B cell (primary cell): Measurements from ENCODE around the gene ELL. TPM values are rescaled to one million over a fixed set of nuclear protein-coding genes. Genes with fewer than 3 reads are reported as not detected.

ENCODE experiments used
- ATAC-seq: fragments of 200-7000 bp; cut with Tn5 transposase; one replicate; pipeline ENCODE4 v1.10.0; 2021; ENCODE audit warnings: low read depth, mild to moderate bottlenecking, moderate number of reproducible peaks, moderate library complexity
- CTCF ChIA-PET: fragments of 350-600 bp; sonication (Branson Sonifier 250); formaldehyde crosslinking; loops from one replicate; lab custom pipeline; 2021; ENCODE audit warnings: antibody characterized with exemption, inconsistent platforms; lab: Charles Lee
- POLR2A ChIA-PET: fragments of 350-600 bp; sonication (Branson Sonifier 250); formaldehyde crosslinking; loops from one replicate; lab custom pipeline; 2021; ENCODE audit warnings: antibody characterized with exemption; lab: Charles Lee
- DNase-seq: peaks from one replicate; pipeline ENCODE4 v3.0.0; 2013
- H2AFZ ChIP-seq: 2 replicates; pipeline ENCODE4 v1.6.1; 2012; ENCODE audit warnings: mild to moderate bottlenecking, low read depth, low read length; ENCODE audit not compliant: insufficient read depth, poor library complexity, severe bottlenecking
- H3K27ac ChIP-seq, 2 donors: 1 replicate in 1 of 2; 2 replicates in 1 of 2; pipeline ENCODE4 v1.5.1; 2012 to 2013; ENCODE audit warnings: low read length in 2 of 2, mild to moderate bottlenecking in 2 of 2, moderate library complexity in 1 of 2
- H3K27me3 ChIP-seq, 4 experiments: fragments of 200-600 bp in 1 of 4; sonication (generic) in 1 of 4; replicated peaks in 1 of 4; 1 replicate in 2 of 4; 2 replicates in 2 of 4; pipeline versions ENCODE4 v1.6.1 to v1.7.0; 2013 to 2016; ENCODE audit warnings: low read length in 3 of 4, mild to moderate bottlenecking in 2 of 4, mixed read lengths in 1 of 4, moderate library complexity in 1 of 4; ENCODE audit not compliant: insufficient read depth in 4 of 4, control insufficient read depth in 3 of 4; ENCODE audit errors: control extremely low read depth in 1 of 4
- H3K36me3 ChIP-seq, 2 experiments: replicated peaks in 1 of 2; 1 replicate in 1 of 2; 2 replicates in 1 of 2; pipeline versions ENCODE4 v1.6.1 to v1.7.1; 2013; ENCODE audit warnings: low read length in 1 of 2; ENCODE audit not compliant: insufficient read depth in 2 of 2, control insufficient read depth in 1 of 2; ENCODE audit errors: control extremely low read depth in 1 of 2, extremely low read depth in 1 of 2
- H3K4me1 ChIP-seq, 2 donors: fragments of 200-600 bp in 1 of 2; sonication (generic) in 1 of 2; 1 replicate in 1 of 2; 2 replicates in 1 of 2; pipeline versions ENCODE4 v1.5.1 to v1.6.1; 2013 to 2017; ENCODE audit warnings: low read length in 2 of 2; ENCODE audit not compliant: control insufficient read depth in 2 of 2, insufficient read depth in 2 of 2
- H3K4me2 ChIP-seq: replicated peaks from 2 replicates; pipeline ENCODE3; 2012; ENCODE audit warnings: mild to moderate bottlenecking, low read depth, low read length; ENCODE audit not compliant: poor library complexity, severe bottlenecking
- H3K4me3 ChIP-seq, 5 experiments: fragments of 200-600 bp in 1 of 5; sonication (generic) in 1 of 5; 1 replicate in 3 of 5; 2 replicates in 2 of 5; pipeline versions ENCODE4 v1.5.1 to v1.7.0; 2011 to 2016; ENCODE audit warnings: low read length in 4 of 5, mild to moderate bottlenecking in 4 of 5, low read depth in 2 of 5, control low read depth in 1 of 5, moderate library complexity in 1 of 5; ENCODE audit not compliant: insufficient read depth in 1 of 5; ENCODE audit errors: control extremely low read depth in 1 of 5, extremely low read depth in 1 of 5
- H3K79me2 ChIP-seq: fragments of 200-600 bp; sonication (generic); one replicate; pipeline ENCODE4 v1.6.0; 2016; ENCODE audit warnings: low read length; ENCODE audit not compliant: control insufficient read depth, insufficient read depth
- H3K9ac ChIP-seq: fragments of 200-600 bp; sonication (generic); 2 replicates; pipeline ENCODE4 v1.6.1; 2017; ENCODE audit warnings: mild to moderate bottlenecking, low read length, moderate library complexity
- H3K9me3 ChIP-seq, 3 donors: one replicate each; pipeline versions ENCODE4 v1.6.1 to v1.7.1; 2013; ENCODE audit warnings: low read length in 2 of 3; ENCODE audit not compliant: control insufficient read depth in 2 of 3, insufficient read depth in 1 of 3; ENCODE audit errors: control extremely low read depth in 1 of 3
- H4K20me1 ChIP-seq: 2 replicates; pipeline ENCODE4 v1.6.0; 2012; ENCODE audit warnings: mild to moderate bottlenecking, low read length; ENCODE audit not compliant: insufficient read depth, control insufficient read depth, poor library complexity, severe bottlenecking
- H3K27ac Mint-ChIP-seq: one replicate; pipeline ENCODE4 v1.8.0; 2021; ENCODE audit warnings: mixed read lengths
- H3K27me3 Mint-ChIP-seq: one replicate; pipeline ENCODE4 v1.8.0; 2021; ENCODE audit warnings: mixed read lengths
- H3K4me1 Mint-ChIP-seq: one replicate; pipeline ENCODE4 v1.8.0; 2021; ENCODE audit warnings: mixed read lengths
- H3K4me3 Mint-ChIP-seq: one replicate; pipeline ENCODE4 v1.8.0; 2021; ENCODE audit warnings: mixed read lengths
- H3K9me3 Mint-ChIP-seq: one replicate; pipeline ENCODE4 v1.8.0; 2022; ENCODE audit warnings: mixed read lengths; ENCODE audit not compliant: insufficient read depth
- EZH2 ChIP-seq: IDR thresholded peaks from 2 replicates; pipeline ENCODE4 v1.6.1; 2012; ENCODE audit warnings: borderline replicate concordance, low read depth, mild to moderate bottlenecking, moderate library complexity, low read length; ENCODE audit not compliant: insufficient read depth, poor library complexity, severe bottlenecking
- WGBS: methylation state at CpG from one replicate; pipeline ENCODE4 v1.1.5; 2013; ENCODE audit warnings: missing lambda C conversion rate; ENCODE audit not compliant: insufficient coverage; 5-methylcytosine and 5-hydroxymethylcytosine counted together
- intact Hi-C: fragments of 100-400 bp; cut with micrococcal nuclease; formaldehyde crosslinking; loops from one replicate; pipeline ENCODE4 v1.10.0; 2022
- polyA plus RNA-seq: library from polyadenylated mRNA; depleted of rRNA; stranded (reverse); fragments of >200 nt; gene quantifications from 2 replicates; pipeline ENCODE4 v1.2.3, GENCODE V29; 2012
- total RNA-seq, 2 donors: library from RNA; stranded (reverse); fragments of 120-200 nt in 1 of 2; gene quantifications; 1 replicate in 1 of 2; 2 replicates in 1 of 2; pipeline versions ENCODE4 v1.2.3 to v1.2.4, GENCODE V29; 2013 to 2022
- TF ChIP-seq, protein P1 (sequence below): fragments of 200-600 bp; IDR thresholded peaks from one replicate; pipeline ENCODE4 v1.8.0; 2022; ENCODE audit warnings: antibody characterized with exemption, mild to moderate bottlenecking

The ELL gene
- total and polyA plus RNA-seq, 2 donors (not counting 1 experiment from before 2014, with no cell fraction given) = 21.2 to 31.4 TPM

DNA sequence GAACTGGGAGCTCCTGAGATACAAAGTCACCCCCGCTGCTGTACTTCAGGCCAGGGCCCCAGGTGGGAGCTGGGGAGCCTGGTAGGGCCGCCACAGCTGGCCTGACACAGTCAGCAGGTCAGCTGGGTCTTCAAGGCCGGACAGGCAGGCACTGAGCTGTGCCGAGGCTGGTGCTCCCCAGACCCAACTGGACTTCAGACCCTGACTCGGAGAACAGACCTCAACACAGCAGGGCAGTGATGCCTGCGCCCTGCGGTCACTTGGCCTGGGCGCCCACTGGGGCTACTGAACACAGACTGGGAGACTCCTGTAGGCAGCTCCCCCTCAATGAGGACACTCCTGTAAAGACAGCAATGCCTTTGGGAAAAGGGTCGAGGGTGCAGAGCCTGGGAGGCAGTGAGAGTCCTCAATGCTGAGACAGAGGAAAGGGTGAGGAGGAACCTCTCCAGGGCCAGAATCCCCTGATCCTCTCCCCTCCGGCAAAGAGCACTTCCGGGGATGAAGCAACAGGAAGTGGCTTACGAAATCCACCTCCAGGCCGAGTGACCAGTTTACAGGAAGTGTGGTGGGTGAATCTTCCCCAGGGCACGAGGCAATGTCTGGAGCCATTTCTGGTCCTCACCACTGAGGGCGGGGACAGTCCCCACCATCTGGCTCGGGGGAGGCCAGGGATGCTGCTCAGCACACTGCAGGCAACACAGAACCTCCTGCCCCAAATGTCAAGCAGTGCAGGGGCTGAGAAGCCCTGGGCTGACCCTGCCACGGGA is 43.1 kb downstream of the ELL start:
- ChIA-PET POLR2A (no interaction called here), CTCF (interaction anchor here (0.6 to 0.7 kb wide), 2 partner anchors 17 to 356 kb away, joined by 3 to 4 read pairs; no protein-coding TSS in a partner anchor)

DNA sequence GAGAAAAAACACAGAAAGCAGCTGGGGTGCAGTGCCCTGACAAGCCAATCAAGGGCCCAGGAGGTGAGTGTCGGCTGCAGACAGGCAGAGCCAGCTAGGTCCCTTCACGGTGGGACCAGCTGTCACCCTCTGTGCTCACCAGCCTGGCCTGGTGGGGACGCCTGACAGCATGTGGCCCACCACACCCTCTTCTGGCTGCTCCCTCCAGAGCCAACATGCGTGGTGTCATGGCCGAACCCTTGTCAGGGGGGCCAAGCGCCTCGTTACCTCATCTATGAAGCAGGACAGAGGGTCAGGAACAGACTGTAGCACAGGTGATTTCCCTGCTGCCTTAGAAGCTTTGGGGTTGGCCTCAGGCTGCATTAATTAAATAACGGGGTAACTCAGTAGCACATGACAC is 43.9 kb downstream of the ELL start:
- peak; percentile 15 for ATAC-seq
- Histone ChIP-seq H3K79me2 (peaks cover 96% of the 10 kb centered on the region), H3K27me3 (no peaks in the 10 kb centered on the region), H3K4me3 (no peak overlapping the region), H3K36me3 (peaks cover 0 to 3% of the 10 kb centered on the region in 2 experiments), H3K9ac (no peak overlapping the region), H2AFZ (no peak overlapping the region), H3K27ac (peak overlapping the region in 1 of 2 donors; percentile 65), H3K4me2 (no peak overlapping the region), H3K4me1 (peaks cover 18 to 24% of the 10 kb centered on the region in 2 donors), H4K20me1 (peaks cover 97% of the 10 kb centered on the region), H3K9me3 (no peaks in the 10 kb centered on the region)
- H3K4me1 Mint-ChIP-seq = peaks cover 54% of the 10 kb centered on the region
- POLR2A ChIA-PET = no interaction called here
- WGBS = 79% methylated on average over 7 of the region's 8 CpGs
- H3K27me3 Mint-ChIP-seq = no peaks in the 10 kb centered on the region
- no peaks in the 10 kb centered on the region for H3K9me3 Mint-ChIP-seq
- intact Hi-C loops = no loop called here
- H3K27ac Mint-ChIP-seq = peak overlapping the region; percentile 70
- DNase-seq = no peak
- H3K4me3 Mint-ChIP-seq = no peak overlapping the region
- CTCF ChIA-PET = interaction anchor here (0.6 kb wide), 1 partner anchor 16 kb away, joined by 3 read pairs; no protein-coding TSS in a partner anchor
- no peak for TF ChIP-seq EZH2
- TF ChIP-seq, protein P1, sequence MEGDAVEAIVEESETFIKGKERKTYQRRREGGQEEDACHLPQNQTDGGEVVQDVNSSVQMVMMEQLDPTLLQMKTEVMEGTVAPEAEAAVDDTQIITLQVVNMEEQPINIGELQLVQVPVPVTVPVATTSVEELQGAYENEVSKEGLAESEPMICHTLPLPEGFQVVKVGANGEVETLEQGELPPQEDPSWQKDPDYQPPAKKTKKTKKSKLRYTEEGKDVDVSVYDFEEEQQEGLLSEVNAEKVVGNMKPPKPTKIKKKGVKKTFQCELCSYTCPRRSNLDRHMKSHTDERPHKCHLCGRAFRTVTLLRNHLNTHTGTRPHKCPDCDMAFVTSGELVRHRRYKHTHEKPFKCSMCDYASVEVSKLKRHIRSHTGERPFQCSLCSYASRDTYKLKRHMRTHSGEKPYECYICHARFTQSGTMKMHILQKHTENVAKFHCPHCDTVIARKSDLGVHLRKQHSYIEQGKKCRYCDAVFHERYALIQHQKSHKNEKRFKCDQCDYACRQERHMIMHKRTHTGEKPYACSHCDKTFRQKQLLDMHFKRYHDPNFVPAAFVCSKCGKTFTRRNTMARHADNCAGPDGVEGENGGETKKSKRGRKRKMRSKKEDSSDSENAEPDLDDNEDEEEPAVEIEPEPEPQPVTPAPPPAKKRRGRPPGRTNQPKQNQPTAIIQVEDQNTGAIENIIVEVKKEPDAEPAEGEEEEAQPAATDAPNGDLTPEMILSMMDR = no peak

More for the DNA sequence above, 43.1 kb downstream of the ELL start:
- H3K4me3 ChIP-seq = no peak overlapping the region
- no peak overlapping the region for H2AFZ ChIP-seq
- Mint-ChIP-seq H3K4me1 (peaks cover 56% of the 10 kb centered on the region), H3K27me3 (no peaks in the 10 kb centered on the region), H3K27ac (peak overlapping the region; percentile 72), H3K9me3 (no peaks in the 10 kb centered on the region), H3K4me3 (peak overlapping the region; percentile 54)
- no peaks in the 10 kb centered on the region for H3K9me3 ChIP-seq
- peaks cover 97% of the 10 kb centered on the region for H4K20me1 ChIP-seq
- peak overlapping the region; percentile 23 for H3K4me2 ChIP-seq
- H3K9ac ChIP-seq = no peak overlapping the region
- TF ChIP-seq EZH2 = no peak
- TF ChIP-seq, protein P1 = no peak
- H3K4me1 ChIP-seq = peaks cover 18 to 24% of the 10 kb centered on the region in 2 donors
- DNase-seq (peak; percentile 41), ATAC-seq (peak; percentile 56)
- H3K27ac ChIP-seq = peak overlapping the region; percentile 21 to 65
- WGBS = 89% methylated on average over 8 of the region's 17 CpGs
- H3K36me3 ChIP-seq = peaks cover 0 to 2% of the 10 kb centered on the region in 2 experiments
- intact Hi-C loops = no loop called here
- H3K27me3 ChIP-seq = no peaks in the 10 kb centered on the region
- peaks cover 97% of the 10 kb centered on the region for H3K79me2 ChIP-seq
